Erythroblast (primary cell): ENCODE results near the gene CCL17.

Source experiments
- GATA1 ChIP-seq: IDR thresholded peaks from 2 replicates; pipeline ENCODE4 v1.6.1; 2011; ENCODE audit warnings: low read depth, mild to moderate bottlenecking, control low read depth, low read length, moderate library complexity
- POLR2A ChIP-seq: IDR thresholded peaks from 2 replicates; pipeline ENCODE4 v1.6.1; 2011; ENCODE audit warnings: mild to moderate bottlenecking, low read length

GRCh38 chr16:57366544-57367040 lies 38.0 kb upstream of the CCL17 start:
- TF ChIP-seq POLR2A = no peak
- TF ChIP-seq GATA1 = no peak
